ENCODE results near the gene CROCC2. TPM values are rescaled to one million over a fixed set of nuclear protein-coding genes. Genes with fewer than 3 reads are reported as not detected.

Gene CROCC2
- total RNA-seq, 3 donors from 2014 or later = 0.07 to 0.19 TPM; not detected in 1

- TF ChIP-seq, protein P1, sequence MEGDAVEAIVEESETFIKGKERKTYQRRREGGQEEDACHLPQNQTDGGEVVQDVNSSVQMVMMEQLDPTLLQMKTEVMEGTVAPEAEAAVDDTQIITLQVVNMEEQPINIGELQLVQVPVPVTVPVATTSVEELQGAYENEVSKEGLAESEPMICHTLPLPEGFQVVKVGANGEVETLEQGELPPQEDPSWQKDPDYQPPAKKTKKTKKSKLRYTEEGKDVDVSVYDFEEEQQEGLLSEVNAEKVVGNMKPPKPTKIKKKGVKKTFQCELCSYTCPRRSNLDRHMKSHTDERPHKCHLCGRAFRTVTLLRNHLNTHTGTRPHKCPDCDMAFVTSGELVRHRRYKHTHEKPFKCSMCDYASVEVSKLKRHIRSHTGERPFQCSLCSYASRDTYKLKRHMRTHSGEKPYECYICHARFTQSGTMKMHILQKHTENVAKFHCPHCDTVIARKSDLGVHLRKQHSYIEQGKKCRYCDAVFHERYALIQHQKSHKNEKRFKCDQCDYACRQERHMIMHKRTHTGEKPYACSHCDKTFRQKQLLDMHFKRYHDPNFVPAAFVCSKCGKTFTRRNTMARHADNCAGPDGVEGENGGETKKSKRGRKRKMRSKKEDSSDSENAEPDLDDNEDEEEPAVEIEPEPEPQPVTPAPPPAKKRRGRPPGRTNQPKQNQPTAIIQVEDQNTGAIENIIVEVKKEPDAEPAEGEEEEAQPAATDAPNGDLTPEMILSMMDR (IDR thresholded peaks at IDR 0.05) = no peak
- Histone ChIP-seq H3K9me3 (no peaks in the 10 kb centered on the region), H3K4me3 (no peak overlapping the region), H3K4me1 (ENCODE audit: low read depth) (no peaks in the 10 kb centered on the region), H3K36me3 (ENCODE audit: low read depth) (no peaks in the 10 kb centered on the region)
- ATAC-seq (no peak), DNase-seq (peak in 1 of 3 donors; percentile 34)
- intact Hi-C loops (cut with DNase I, micrococcal nuclease) = no loop called here
Measured at GRCh38 chr2:240919786-240920782, 13.9 kb downstream of the CROCC2 start.

DNA sequence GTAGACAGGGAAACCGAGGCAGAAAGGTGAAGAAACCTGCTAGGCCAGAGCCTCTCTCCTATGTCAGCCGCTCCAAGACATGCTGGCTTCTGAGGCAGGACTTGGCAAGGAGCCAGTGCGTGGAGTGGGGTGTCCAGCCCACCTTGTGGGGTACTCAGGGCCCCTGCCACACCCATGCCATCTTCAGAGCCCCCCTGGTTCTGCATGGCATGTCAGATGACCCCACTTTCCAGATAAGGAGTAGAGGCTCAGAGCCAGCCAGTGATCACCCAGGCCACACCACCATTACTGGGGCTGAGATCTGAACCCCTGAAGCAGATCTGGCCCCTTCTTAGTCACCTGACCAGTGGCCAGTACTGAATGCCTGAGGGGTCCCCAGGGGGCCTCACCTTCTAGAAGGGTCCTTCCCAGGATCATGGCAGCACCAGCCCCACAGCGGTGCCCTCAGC is 14.7 kb downstream of the CROCC2 start:
- intact Hi-C loops (cut with DNase I, micrococcal nuclease) = no loop called here
- no peak for ATAC-seq
- no peaks in the 10 kb centered on the region for H3K4me1 ChIP-seq (ENCODE audit: low read depth)
- TF ChIP-seq, protein P1 (IDR thresholded peaks at IDR 0.05) = no peak
- peak in 2 of 3 donors; percentile 0 to 46 for DNase-seq
- no peak overlapping the region for H3K4me3 ChIP-seq
- H3K36me3 ChIP-seq (ENCODE audit: low read depth) = no peaks in the 10 kb centered on the region
- H3K9me3 ChIP-seq = no peaks in the 10 kb centered on the region

DNA sequence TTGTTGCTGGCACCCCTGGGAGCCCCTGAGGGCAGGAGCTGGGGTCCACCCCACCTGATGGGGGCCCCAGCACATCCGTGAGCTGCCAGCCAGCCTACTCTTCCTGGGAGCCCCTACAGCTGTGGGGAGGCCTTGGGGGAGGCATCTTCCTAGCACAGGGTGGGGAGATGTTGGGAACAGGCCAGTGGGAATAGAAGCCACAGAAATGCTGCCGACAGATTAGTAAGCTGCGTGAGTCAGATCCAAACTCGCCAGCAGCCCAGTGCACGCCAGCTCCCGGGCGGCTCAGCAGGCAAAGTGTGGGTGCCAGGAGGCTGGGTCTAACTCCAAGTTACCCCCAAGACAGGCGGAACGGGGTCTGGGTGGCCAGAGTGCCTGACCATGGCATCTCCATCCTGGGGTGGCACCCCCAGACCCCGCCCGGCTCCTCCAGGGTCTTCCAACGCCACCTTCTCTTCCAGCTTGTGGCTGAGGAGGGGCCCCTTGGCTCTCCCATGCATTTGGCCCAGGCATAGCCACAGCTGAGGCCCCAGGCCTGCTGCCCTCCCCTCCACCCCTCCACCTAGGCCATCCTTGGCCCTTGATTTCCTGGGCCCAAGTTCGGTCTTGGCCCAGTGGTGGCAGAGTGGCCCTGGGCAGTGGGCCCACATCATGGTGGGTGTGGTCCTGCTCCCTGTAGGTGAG is 15.3 kb downstream of the CROCC2 start:
- H3K4me3 ChIP-seq = no peak overlapping the region
- no peaks in the 10 kb centered on the region for H3K9me3 ChIP-seq
- DNase-seq (peak; percentile 34 to 72 (median 34)), ATAC-seq (peak; percentile 50)
- no peaks in the 10 kb centered on the region for H3K36me3 ChIP-seq (ENCODE audit: low read depth)
- no peaks in the 10 kb centered on the region for H3K4me1 ChIP-seq (ENCODE audit: low read depth)
- TF ChIP-seq, protein P1 (IDR thresholded peaks at IDR 0.05) = no peak
- intact Hi-C loops (cut with DNase I, micrococcal nuclease) = no loop called here

DNA sequence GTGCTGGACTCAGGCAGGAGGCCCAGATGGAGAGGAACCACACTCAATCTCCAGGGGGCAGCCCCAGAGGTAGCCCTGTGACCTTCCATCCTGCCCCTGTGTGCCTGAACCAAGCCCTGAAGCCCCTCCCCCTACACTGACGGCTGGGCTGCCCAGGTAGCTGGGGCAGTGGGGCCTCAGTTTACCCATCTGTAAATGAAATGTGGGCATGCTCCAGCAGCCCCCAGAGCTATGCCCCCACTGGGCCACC is 15.8 kb downstream of the CROCC2 start:
- Histone ChIP-seq H3K9me3 (no peaks in the 10 kb centered on the region), H3K4me1 (ENCODE audit: low read depth) (no peaks in the 10 kb centered on the region), H3K4me3 (no peak overlapping the region), H3K36me3 (ENCODE audit: low read depth) (no peaks in the 10 kb centered on the region)
- DNase-seq (no peak), ATAC-seq (no peak)
- intact Hi-C loops (cut with DNase I, micrococcal nuclease) = no loop called here
- TF ChIP-seq, protein P1 (IDR thresholded peaks at IDR 0.05) = no peak

DNA sequence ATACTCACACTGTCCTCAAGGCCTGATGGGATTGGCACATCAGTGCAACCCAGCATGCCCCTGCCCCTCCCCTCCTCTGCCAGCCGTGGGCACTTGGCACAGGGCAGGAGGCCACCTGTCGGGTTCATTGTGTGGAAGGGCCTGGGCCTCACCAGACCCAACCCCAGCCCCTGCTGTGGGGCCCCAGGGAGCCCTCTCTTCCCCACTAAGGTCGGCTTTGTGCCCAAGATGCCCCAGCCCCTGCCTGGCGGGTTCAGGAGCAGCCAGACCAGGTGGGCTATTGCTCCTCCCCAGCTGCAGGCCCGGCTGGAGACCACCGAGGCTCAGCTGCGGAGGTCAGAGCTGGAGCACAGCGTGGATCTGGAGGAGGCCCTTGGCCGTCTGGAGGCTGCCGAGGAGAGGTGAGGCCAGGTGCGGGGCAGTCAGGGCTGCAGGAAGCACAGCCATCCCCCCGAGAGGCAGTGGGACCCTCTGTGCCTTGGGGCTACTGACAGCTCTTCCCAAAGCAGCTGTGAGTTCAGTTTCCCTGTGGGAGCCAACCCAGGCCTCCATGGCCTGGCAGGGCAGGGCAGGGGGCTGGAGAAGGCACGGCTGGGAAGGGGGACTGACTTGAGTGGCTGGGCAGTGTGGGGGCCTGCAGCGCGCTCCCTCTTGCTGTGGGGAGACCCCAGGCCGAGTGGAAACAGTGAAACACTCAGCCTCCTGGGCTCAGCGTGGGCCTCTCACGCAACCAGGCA is 16.3 kb downstream of the CROCC2 start:
- intact Hi-C loops (cut with DNase I, micrococcal nuclease) = no loop called here
- TF ChIP-seq, protein P1 (IDR thresholded peaks at IDR 0.05) = no peak
- Histone ChIP-seq H3K9me3 (no peaks in the 10 kb centered on the region), H3K36me3 (ENCODE audit: low read depth) (no peaks in the 10 kb centered on the region), H3K4me3 (no peak overlapping the region), H3K4me1 (ENCODE audit: low read depth) (no peaks in the 10 kb centered on the region)
- ATAC-seq = no peak
- DNase-seq = peak in 2 of 3 donors; percentile 1 to 43

Measured in mucosa of descending colon (tissue), 3 donors.